ENCODE measurements around the gene TLL2. TPM values are rescaled to one million over a fixed set of nuclear protein-coding genes. Genes with fewer than 3 reads are reported as not detected.

Gene TLL2
- total RNA-seq, 1 donor from 2014 or later: 11.6 TPM

DNA sequence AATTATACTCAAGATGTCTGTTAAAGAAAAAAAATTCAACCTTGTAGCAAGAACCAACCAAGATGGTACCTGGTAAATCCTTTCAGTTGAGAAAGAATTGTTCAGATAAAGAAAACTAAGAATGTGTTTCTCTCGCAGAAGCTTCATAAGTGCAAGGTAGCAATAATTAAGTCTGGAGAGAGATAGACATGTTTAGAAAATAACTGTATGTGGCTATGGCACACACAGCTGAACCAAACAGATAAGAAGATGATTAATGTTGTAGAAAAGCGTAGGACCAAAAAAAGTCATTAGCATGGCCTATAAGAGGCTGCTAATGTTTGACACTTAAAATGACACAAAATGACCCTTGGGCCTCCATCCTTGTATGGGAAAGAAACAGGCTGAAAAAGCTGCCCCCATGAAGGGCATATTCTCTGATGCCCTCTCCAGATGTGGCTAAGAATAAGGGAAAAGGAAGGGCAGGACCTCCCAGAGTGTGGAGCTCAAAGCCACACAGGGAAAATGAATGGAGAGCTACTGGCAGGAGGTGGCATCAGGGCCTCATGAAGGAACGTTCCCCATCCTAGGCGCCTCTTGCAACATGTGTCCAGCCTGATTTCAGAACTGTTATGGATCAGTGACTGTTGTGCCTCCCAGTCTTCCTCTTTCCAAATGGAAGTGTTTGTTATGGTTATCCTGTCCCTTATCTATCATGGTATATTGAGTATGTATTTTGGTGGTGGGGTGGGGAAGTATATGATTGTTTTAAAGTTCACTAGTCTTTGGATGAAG, 30.7 kb downstream of the TLL2 start:
- intact Hi-C loops (cut with micrococcal nuclease): no loop called here
- ATAC-seq: no peak
- no peak for DNase-seq

DNA sequence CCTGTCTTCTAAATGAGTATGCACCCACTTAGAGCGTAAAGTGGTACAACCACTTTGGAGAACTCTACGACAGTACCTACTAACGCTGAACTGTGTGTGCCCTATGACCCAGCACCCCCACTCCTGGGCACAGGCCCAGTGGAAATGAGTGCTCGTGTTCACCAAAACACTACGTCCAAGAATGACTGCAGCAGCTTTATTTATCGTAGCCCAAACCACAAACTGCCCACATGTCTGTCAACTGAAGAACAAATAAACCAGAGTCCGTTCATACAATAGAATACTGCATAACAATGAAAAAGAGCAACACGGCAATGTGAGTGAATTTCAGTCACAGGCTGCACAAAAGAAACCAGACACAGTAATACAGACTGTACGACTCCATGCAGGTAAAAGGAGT, 35.4 kb downstream of the TLL2 start:
- intact Hi-C loops (cut with micrococcal nuclease): no loop called here
- DNase-seq (no peak), ATAC-seq (no peak)

DNA sequence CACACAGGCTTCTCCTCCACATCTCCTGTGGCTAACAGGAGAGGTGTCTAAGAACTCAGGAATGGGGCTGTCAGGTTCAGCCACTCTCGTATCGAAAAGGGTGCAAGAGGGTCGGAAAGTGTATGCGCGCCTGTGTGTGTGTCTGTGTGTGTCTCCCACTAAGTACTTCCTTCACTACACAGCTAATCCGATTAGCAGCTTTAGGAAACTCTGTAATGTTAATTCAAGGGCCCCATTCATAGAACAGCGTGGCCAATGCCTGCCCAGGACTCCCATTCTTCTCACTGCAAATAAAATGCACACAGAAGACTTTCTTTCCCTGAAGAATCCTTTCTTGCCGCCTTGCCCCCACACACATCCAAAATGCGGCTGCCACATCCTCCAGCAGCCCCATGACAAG, 39.9 kb downstream of the TLL2 start:
- DNase-seq (no peak), ATAC-seq (no peak)
- intact Hi-C loops (cut with micrococcal nuclease): no loop called here

DNA sequence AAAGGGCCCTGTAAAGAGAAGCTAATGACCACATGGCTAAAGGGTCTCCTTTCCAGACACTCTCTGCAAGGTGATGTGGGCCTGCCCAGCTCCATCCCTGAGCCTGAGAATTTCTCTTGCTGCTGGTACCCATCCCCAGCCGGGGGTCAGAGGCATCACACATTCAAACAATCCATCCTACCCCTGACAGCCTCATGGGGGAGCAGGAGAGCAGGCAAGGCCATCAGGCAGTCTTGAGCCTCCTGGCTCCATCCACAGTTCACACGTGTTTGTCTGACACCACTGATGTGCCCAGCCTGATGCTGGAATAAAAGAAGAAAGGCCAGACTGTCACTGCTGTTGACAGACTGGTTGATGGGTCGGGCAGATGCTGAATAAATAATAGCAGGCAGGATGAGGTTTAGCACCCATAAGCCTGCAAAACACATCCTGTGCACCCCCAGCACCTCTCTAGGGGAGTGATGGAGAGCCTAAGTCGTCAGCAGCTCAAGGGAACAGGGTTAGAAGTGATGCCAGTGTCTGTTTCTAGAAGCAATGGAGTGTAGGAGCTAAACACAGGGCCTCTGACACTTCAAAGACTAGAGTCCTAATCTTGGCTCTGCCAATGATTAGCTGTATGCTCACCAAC, 43.5 kb downstream of the TLL2 start:
- intact Hi-C loops (cut with micrococcal nuclease): no loop called here
- DNase-seq: peak; percentile 47
- peak; percentile 80 for ATAC-seq

DNA sequence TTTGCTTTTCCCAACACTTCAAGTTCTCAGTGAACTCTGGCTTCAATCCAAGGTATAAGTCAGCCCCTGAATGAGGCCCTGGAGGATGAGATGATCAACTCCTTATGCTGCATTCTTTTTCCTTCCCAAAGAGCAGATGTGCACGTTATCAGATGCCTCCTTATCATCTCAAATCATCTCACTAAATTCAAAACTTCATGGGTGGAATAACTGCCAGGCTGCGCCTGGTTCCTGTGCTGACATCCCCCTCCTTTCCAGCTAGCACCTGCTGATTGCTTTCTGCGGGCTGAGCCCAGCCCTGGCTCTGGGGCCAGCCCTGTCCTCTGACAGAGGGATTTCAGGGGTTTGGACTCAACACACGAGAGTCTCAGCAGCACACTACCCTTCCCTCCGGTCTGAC, 44.9 kb downstream of the TLL2 start:
- peak; percentile 39 for ATAC-seq
- intact Hi-C loops (cut with micrococcal nuclease): no loop called here
- no peak for DNase-seq

DNA sequence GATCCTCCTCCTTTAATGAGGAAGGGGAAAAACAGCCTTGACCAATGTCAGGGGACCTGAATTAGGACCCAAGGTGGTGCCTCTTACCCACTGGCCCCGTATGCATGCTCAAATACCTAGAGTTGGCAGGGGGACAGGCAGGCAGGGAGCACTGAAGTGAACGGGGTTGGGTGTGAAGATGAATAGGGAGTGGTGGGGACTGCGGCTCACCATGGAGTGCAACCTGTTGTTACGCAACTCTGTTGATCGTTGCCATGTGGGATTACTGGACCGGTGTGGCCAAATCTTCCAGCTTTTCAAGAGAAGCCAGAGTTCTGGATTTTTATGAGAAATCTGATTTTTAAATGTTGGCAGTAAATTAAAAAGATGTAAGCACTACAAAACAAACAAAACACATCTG, 48.1 kb downstream of the TLL2 start:
- ATAC-seq (peak; percentile 59), DNase-seq (no peak)
- intact Hi-C loops (cut with micrococcal nuclease): no loop called here

DNA sequence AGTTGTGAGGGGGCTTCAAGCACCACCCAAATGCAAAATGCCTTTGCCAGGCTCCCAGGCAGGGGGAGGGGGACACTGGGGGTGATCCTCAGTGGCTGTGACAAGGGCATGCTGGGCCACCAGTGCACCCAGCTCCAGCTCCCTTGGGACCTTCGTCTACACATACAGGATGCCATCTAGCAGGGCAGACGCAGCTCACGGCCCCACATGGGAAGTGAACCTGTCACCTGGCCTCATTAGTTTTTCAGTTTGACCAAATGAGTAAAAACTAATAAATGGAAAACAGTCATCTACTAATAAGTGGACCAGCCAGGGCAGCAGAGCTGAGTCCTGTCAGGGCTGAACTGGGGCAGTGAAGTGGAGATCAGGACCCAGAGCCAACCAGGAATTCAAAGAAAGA, 50.2 kb downstream of the TLL2 start:
- ATAC-seq (no peak), DNase-seq (no peak)
- intact Hi-C loops (cut with micrococcal nuclease): no loop called here

DNA sequence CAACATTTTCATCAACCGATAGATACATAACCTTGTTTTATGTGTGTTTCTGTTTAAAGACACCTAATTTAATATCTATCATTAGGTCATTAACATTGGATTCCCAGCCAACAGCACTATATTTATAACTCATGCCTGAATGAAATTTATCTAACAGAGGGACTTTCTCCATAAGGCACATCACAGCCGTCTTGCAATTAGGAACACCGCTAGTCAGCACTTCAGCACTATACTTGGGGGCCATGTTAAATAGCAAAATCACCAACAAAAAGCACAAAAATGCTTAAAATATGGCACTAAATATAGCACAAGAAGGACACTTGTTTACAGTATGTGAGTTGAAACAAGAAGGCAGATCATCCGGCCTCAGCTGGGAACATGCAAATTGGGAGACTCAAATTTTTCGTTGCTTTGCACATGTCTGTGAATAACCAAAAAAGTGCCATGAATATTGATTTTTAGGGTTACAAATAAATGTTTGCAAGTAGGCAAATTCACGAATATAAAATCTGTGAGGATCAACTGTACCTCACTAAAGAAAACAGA, 51.0 kb downstream of the TLL2 start:
- ATAC-seq: no peak
- no peak for DNase-seq
- intact Hi-C loops (cut with micrococcal nuclease): no loop called here

DNA sequence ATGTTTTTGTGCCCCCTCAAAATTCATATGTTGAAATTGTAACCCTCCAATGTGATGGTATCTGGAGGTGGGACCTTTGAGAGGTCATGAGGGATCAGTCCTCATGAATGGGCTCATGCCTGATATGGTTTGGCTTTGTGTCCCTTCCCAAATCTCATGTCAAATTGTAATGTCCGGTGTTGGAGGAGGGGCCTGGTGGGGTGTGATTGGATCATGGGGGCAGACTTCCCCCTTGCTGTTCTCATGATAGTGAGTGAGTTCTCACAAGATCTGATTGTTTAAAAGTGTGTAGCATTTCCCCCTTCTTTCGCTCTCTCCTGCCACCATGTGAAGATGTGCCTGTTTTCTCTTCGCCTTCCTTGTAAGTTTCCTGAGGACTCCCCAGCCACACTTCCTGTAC, 53.4 kb downstream of the TLL2 start:
- DNase-seq: no peak
- intact Hi-C loops (cut with micrococcal nuclease): no loop called here
- no peak for ATAC-seq

DNA sequence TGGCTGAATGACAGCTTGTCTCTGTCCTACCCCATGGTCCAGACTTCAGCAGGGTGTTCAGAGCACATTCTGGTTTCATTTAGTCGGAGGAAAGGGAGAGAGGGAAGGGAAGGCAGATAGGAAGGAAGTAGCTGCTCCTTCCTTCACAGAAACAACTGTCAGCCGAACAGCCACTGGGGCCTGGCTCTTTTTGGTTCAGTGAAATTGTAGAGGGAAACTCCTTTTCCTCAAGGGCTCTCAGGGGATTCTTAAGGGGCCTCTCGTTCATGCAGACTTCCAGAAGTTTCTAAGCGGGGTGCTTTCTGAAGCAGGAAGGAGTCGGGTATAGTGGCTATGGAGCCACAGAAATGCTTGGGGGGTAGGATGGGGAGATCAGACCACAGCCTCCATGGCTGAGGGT, 56.4 kb downstream of the TLL2 start:
- intact Hi-C loops (cut with micrococcal nuclease): no loop called here
- ATAC-seq (no peak), DNase-seq (no peak)

DNA sequence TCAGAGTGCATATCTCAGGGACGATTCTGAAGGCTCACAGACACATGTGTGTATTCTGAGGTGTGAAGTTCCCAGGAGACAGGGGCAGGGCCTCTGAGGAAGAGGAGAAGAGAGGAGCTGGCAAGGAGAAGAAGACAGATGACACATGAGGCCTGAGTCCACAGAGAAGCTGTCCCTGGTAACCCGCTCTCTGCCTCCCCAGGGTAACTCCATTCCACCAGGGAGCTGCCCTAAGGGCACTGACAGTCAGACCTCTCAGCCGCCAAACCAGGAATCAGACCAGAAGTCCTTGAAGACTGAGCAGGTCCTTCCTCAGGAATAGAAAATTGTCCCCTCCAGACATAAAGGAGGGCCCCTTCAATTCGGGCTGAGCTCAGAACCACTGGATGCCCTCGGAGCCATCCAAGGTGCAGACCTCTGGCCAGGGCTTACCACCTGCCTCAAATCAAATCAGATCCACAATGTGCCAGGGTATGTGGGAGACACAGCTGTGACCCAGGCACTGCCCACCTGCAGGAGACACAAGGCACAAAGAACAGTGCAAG, 57.4 kb downstream of the TLL2 start:
- DNase-seq (no peak), ATAC-seq (no peak)
- intact Hi-C loops (cut with micrococcal nuclease): no loop called here

DNA sequence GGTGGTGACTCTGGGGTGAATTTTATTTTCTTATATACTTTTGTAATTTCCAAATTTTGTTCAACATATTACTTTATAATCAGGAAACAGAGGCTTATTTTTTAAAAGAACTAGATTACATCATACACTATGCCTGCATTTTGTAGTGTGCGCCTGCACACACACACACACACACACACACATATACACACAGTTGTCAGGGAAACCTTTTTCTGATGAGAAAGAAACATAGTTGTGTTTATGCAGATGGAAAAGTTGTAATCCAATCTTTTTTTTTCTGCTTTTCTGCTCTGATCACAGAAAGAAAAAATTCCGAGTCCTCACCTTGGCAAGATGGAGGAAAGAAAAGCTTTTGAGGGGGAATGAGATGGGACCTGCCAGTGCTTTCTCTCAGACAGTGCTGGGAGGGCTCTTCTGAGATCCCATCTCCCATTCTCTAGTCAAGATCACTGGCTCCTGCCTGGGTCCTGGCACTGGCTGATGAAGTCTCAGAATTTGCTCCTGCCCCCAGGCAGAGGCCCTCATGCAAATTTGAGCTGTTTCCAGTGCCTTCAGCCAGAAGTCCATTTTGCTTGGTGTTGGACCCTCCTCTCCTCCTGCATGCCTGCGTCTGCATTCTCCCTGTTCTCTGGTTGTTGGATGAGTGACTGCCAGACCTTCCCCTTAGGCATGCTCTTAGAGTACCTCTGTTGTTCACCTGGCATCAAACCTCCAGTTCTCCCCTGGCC, 59.7 kb downstream of the TLL2 start:
- intact Hi-C loops (cut with micrococcal nuclease): no loop called here
- ATAC-seq: no peak
- DNase-seq: no peak

DNA sequence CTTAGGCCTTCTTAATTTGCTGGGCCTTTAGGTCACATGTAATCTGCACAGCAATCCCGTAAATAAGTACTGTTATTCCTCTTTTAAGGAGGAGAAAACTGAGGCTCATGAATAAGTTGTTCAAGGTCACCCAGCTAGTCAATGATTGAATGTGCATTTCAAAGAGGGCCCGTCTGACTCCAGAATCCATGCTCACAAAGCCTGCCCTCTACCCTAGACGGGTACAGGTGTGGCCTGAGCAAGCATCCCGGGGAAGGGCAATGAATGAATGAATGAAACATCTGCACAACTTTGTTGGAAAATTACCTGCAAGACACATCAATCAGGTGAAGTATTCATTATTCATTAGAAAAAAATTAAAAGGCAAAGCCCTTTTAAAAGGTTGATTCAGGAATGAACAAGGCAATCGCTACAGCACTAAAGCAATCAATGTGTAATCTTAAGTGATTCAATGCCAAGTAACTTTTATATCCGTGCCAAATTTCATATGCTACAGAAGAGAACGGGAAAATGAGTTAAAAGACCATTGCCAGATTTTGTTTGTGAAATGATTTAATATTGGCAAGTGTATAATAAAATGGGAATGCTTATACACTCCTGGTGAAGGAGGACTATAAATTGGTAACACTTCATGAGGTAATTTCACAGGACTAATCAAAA, 61.1 kb downstream of the TLL2 start:
- no peak for DNase-seq
- no peak for ATAC-seq
- intact Hi-C loops (cut with micrococcal nuclease): no loop called here

DNA sequence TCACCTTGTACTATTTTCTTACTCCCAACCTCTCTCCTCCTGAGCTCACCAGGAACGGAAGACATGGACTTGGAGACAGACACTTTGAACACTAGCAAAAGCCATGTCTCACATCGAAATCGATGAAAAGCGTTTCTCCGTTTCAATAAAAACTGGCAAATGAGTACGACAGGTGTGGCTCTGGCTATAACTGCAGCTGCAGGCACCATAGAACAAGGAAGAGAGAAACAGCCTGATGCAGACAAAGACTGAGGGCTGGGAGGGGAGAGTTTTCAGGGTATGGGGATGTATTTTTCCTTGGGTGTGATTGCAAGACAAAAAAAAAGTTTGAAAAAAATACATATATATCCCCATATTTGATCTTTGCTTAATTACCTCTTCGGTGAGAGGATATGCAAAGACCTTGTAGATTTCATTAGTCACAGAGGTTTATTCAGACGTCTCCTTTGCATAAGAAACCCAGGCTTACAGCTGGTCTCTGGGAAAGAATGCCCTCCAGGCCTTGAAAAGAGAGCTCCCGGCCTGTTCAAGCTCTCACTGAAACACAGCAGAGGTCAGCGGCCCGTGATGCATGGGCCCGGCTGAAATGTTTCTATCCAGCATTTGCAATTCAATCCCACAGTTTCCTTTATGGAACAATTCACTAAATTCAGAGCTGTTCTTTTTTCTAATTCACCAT, 63.1 kb downstream of the TLL2 start:
- ATAC-seq (no peak), DNase-seq (no peak)
- intact Hi-C loops (cut with micrococcal nuclease): no loop called here

DNA sequence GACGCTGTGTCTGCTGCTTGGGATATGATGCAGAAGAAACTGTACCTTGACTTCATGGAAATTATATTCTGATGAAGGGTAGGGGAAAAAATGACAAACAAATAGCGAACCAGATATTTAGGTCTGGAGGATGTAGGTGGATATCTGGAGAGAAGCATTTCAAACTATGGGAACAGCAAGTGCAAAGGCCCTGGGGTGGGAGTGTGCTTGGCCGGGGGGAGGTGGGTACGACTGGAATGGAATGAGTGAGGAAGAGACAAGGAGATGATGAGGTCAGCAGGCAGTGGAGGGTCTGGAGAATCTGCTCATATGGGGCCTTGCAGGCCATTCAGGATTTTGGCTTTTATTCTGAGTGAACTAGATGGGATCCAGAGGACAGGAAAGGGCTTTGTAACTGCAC, 65.2 kb downstream of the TLL2 start:
- no peak for DNase-seq
- intact Hi-C loops (cut with micrococcal nuclease): no loop called here
- ATAC-seq: no peak

DNA sequence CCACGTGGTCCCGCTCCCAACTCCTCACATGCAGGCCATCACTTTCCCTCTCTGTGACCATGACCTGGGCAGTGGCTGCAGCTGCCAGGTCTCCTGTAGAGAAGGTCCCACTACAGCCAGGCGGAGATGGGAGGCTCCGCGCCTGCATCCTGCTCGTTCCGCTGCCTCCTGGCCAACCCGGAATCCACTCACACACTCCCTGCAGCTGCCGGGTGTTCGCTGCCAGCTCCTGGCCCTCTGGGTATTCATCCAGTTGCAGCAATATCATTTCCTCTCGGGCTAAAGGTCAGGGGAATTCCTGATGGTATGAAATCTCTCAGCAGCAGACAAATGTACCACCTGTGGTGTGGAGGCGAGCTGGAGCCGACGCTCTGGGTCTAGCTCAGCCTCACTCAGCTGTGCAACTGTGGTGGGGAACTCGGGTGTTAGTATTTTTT, 65.7 kb downstream of the TLL2 start:
- DNase-seq (peak; percentile 90), ATAC-seq (peak; percentile 95)
- intact Hi-C loops (cut with micrococcal nuclease): no loop called here

DNA sequence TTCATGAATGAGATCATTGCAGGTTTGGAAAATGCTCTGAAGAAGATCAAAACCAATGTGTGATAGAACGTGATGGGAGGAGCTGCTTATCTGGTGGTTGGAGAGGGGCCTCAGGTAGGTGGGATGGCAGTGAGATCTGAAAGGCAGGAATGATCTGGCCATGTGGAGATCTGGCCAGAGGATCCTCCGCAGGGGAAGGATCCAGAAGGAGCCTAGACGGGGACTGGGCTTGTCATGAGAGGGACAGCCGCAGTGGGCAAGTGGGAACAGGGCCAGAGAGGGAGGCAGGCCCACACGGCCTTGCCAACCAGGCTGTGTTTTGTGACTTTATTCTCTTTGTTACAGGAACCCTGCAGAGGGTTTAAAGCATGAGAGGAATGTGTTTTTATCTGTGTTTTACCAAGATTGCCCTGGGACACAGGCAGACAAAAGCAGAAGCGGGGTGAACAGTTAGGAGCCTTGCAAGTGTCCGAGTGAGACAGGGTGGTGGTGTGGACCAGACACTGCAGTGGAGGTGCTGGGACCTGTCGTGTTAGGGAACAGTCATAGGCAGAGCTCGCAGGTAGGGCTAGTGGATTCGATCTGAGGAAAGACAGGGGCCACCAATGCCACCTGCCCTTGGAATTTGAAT, 66.6 kb downstream of the TLL2 start:
- intact Hi-C loops (cut with micrococcal nuclease): no loop called here
- no peak for ATAC-seq

DNA sequence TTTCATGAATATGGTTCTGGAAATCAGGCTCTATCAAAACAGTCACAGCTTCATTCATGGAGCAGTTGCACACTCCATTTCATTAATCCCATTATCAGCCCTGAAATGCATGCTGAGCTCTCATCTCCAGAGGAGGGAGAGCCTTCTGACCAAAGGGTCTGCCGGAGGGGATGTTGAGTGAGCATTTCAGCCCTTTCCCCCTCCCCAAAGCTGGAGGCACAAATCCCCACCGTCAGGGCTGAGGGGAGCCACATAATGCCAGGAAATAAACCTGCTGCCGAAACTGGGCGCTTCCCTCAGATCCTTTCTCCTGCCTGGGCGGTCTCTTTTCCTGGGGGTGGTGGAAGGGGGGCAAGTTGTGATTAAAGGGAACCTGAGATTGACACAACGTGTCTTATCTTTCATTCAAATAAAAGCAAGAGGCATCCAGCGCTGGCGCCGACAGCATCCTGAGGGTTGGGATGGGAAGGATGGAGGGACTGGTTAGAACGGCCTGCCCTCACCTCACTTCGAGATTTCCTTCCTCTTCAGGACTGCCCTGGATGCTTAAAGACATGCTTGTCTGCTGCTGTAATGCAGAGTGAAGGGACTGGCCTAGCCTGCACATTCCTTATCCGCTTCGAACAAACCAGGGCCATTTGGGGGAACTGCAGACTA, 71.6 kb downstream of the TLL2 start:
- intact Hi-C loops (cut with micrococcal nuclease): no loop called here
- peak; percentile 7 for ATAC-seq

More for the DNA sequence above, 66.6 kb downstream of the TLL2 start:
- no peak for DNase-seq

More for the DNA sequence above, 71.6 kb downstream of the TLL2 start:
- DNase-seq: no peak
